OCI-M1 (cell line): ENCODE measurements around the gene ABCC6.
A peak's percentile ranks its signal among the peaks of the same experiment; 100 is the strongest.
"Not testable (repeated sequence)": the region's sequence is repeated elsewhere in the genome, so short reads cannot be mapped to it uniquely, and the experiment has no call there.

Experiments used
- DNase-seq: peaks from one replicate; lab custom pipeline; 2025; lab: John Stamatoyannopoulos, UW

The ABCC6 gene

DNA sequence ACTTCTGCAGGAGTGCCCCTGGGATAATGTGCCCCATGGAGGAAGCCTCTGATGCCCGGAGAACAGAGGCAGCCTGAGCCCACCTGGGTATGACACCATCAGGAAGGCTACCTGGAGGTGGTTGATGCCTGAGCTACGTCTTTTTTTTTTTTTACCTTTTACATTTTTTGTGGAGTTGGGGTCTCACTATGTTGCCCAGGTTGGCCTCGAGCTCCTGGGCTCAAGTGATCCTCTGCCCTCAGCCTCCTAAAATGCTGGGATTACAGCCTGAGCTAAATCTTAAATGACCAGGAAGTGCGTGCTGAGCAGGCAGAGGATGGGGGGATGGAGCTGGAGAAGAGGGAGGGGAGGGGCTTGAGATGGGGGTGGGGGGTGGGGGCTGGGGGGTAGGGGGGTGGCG lies 32.7 kb downstream of the ABCC6 start:
- DNase-seq, result no peak

GRCh38 chr16:16189842-16190241 lies 33.5 kb downstream of the ABCC6 start:
- DNase-seq, result peak; percentile 25

GRCh38 chr16:16188827-16189226 lies 34.5 kb downstream of the ABCC6 start:
- DNase-seq, result no peak

DNA sequence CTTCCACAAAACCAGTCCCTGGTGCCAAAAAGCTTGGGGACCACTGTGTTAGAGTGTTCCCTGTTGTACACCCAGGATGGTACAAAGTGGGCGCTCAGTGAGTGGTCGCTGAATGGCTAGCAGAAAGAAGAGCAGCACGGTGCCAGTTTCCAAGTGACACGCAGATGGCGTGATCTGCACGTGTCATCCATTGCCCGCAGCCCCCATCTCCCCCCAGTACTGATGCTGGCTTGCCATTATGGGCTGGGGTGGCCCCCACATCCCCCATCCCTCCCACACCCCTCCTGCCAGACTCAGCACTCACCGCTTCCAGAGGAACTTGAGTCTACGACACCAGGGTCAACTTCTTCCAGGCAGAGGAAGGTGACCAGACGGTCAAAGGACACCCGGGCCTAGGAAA lies 36.5 kb downstream of the ABCC6 start:
- DNase-seq, result no peak

- no peak for DNase-seq
Observed at GRCh38 chr16:16185095-16185494, 38.2 kb downstream of the ABCC6 start.

- DNase-seq, result no peak
Observed at GRCh38 chr16:16184594-16184993, 38.7 kb downstream of the ABCC6 start.

- DNase-seq, result peak; percentile 6
Observed at GRCh38 chr16:16183562-16183961, 39.7 kb downstream of the ABCC6 start.

GRCh38 chr16:16182918-16183317 lies 40.4 kb downstream of the ABCC6 start:
- no peak for DNase-seq

DNA sequence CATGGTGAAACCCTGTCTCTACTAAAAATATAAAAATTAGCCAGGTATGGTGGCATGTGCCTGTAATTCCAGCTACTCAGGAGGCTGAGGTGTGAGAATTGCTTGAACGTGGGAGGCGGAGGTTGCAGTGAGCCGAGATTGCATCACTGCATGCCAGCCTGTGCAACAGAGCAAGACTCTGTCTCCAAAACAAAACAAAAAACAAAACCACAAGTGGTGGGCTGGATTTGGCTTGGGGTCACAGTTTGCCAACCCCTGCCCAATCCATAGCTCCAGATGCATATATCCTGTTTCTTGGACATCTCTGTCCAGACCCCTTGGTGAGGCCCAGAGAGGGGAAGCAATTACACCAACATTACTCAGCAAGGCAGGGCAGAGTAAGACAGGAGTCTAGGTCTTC lies 41.5 kb downstream of the ABCC6 start:
- not testable (repeated sequence) for DNase-seq

DNA sequence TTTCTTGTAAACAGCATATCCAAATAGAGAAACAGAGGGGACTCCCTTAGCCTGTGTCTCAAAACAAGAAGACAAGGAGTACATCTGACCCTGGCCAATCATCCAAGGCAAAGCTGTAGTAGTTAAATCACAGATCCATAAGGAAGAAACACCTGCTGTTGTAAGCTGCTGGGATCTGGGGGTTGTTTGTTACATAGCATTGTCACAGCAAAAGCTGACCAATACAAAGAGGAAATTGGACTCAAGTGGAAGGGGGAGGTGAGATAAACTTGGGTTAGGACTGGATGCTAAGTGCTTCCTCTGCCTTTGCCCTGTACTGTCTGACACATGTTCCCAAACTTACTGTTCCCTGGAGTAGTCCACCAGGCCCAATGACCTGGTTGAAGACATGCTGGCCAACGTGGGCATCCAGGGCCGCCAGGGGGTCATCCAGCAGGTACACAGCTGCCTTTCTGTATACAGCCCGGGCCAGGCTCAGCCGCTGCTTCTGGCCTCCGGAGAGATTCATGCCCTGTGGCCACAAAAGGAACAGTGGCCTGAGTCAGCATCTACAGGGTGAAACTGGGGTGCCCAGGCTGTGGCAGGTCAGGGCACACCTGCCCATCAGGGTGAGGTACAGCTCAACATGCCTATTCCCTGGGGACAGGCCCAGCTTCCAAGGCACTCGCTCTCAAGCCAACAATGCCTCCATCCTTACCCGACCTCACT lies 44.7 kb downstream of the ABCC6 start:
- DNase-seq, result no peak

DNA sequence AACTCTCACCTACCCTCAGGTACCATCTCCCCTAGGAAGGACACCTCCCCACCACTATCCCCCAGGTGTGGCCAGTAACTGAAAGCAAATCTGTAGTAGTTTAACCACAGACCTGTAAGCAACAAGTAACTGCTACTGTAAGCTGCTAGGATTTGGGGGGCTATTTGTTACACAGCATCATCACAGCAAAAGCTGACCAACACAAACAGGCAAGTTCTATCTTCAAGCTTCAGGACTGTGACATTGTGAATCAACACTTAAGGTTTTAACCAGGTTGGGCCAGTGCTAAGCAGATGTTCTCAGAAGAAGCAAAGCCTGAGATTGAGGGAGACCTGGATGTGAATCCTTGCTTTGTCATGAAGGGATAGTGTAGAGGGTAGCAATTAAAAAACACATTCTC lies 47.0 kb downstream of the ABCC6 start:
- no peak for DNase-seq

- DNase-seq, result no peak
Observed at GRCh38 chr16:16175296-16175695, 48.0 kb downstream of the ABCC6 start.

DNA sequence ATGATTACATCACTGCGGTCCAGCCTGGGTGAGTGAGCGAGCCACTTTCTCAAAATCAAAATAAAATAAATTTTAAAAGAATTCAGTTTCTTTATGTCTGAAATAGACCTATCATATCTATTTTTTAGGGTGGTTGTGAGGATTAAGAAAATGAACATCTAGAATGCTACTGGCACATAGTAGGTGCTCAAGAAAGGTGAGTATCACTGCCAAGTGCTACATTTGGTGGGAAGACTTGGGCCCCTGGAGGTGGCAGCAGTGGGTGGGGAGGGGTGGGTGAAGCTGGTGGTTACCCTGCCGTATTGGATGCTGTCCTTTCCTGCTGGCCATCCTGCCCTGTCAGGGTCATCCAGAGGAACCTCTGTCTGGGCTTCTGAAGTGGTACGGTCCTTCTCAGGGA lies 50.3 kb downstream of the ABCC6 start:
- no peak for DNase-seq

DNA sequence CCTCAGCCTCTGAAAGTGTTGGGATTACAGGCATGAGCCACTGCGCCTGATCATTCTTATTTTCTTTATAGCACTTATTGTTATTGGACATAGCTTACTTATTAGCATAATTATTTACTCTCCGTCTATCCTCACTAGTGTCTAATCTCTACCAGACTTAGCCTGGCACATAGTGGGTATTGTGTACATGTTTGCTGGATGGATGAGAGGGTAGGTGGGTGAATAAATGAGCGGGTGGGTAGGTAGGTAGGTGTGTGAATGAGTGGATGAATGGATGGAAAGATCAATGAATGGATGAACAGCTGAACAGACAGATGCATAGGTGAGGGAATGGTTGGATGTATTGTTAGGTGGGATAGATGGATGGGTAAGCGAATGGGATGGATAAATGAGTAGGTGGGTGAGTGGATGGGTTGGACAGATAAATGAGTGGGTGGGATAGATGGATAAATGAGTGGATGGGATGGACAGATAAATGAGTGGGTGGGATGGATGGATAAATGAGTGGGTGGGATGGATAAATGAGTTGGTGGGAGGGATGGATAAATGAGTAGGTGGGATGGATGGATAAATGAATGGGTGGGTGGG lies 51.9 kb downstream of the ABCC6 start:
- DNase-seq, result no peak

DNA sequence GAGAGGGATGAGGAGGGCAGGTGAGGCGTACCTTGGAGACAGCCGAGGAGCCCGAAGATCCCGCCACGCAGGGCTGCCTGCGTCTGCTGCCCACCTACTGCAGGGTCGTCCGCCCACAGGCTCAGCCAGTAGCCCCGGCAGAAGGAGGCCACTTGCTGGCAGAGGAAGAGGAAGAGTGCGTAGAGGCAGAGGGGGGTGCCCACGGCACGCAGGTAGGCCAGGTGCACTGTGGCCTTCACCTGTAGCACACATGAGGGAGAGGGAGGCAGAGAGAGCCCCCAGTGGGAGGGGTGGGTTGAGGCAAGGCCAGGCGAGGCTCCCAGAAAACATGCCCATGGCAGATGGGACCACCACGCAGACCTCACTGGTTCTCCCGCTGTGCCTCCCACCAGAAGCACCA lies 53.7 kb downstream of the ABCC6 start:
- no peak for DNase-seq

GRCh38 chr16:16168431-16168830 lies 54.9 kb downstream of the ABCC6 start:
- DNase-seq, result no peak

DNA sequence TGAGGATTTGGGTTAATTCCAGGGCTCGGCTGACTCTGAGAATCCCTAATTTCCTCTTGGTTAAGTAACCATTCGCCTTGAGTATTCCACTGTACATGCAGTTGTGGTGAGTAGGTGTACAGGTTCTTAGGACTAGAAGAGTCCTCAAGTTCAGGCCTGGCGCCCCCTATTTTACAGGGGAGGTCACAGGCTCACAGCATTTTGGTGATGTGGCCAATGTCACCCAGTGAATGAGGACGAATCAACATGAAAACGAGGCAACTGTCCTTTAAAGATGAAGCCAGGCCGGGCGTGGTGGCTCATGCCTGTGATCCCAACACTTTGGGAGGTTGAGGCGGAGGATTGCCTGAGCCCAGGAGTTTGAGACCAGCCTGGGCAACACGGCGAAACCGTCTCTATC lies 55.4 kb downstream of the ABCC6 start:
- DNase-seq, result no peak

DNA sequence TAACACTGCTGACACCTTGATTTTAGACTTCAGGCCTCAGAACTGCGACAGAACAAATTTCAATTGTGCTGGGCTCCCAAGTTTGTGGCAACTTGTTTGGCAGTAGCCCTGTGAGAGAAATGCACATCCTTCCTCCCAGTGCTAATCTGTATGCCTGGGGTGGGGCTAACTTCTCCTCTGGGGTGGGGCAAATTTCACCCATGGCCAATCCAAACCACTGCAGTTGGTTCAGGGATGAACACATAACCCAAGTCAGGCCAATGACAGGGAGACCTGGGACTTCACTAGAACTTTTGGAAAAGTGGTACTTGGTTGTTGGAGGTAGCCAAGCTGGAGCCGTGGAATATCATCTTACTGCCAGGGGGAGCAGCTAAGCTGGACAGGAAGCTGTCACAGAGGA lies 56.3 kb downstream of the ABCC6 start:
- no peak for DNase-seq

DNA sequence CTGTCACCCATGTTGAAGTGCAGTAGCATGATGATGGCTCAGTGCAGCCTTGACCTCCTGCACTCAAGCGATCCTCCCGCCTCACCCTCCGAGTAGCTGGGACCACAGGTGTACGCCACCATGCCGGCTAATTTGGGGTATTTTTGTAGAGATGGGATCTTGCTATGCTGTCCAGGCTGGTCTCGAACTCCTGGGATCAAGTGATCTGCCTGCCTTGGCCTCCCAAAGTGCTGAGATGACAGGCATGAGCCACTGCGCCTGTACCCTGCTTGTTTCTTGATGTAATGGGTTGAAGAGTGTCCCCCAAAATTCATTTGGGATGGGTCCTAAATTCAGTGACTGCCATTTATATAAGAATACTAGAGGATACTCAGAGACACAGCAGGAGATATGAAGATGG lies 57.2 kb downstream of the ABCC6 start:
- DNase-seq, result no peak

- peak; percentile 25 for DNase-seq
Observed at GRCh38 chr16:16164243-16164642, 59.1 kb downstream of the ABCC6 start.

DNA sequence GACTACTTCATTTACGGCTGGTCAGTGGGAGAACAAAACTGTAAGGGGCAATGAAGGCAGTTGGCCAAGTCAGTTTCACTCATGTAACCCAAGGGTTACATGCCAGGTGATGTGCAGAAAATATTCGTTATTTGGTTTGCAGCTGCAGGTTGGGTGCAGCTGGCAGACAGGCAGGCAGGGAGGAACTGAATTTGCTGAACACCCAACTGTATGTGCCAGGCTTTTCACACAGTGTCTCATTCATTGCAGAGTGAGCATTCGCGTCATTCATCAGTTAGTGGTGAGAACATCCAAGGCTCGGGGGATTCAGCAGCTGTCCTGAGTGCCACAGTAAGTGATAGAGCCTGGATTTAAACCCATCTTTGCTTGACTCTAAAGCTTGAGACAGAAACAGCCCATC lies 59.7 kb downstream of the ABCC6 start:
- DNase-seq, result no peak

GRCh38 chr16:16163109-16163508 lies 60.2 kb downstream of the ABCC6 start:
- no peak for DNase-seq

DNA sequence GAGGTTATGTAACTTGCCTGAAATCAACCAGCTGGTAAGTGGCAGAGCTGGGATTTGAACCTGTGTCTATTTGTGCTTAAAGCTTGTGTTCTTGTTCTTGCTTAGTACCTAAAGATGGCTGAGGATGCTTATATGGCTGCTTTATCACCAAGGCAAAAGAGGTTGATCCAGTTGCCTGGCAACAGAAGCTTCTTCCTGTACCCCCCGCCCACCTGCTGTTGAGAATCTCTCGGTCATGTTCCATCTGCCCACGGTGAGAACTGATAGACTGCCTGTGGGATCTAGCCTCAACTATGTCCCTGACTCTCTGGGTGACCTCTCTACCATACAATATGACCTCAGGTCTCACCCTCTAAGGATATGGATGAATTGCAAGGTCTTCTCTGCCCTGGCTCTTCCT lies 60.7 kb downstream of the ABCC6 start:
- no peak for DNase-seq

GRCh38 chr16:16161840-16162239 lies 61.5 kb downstream of the ABCC6 start:
- not testable (repeated sequence) for DNase-seq
